Measurements from ENCODE around the gene PRR13.
"Not testable (repeated sequence)": the region's sequence is repeated elsewhere in the genome, so short reads cannot be mapped to it uniquely, and the experiment has no call there.

The PRR13 gene

DNA sequence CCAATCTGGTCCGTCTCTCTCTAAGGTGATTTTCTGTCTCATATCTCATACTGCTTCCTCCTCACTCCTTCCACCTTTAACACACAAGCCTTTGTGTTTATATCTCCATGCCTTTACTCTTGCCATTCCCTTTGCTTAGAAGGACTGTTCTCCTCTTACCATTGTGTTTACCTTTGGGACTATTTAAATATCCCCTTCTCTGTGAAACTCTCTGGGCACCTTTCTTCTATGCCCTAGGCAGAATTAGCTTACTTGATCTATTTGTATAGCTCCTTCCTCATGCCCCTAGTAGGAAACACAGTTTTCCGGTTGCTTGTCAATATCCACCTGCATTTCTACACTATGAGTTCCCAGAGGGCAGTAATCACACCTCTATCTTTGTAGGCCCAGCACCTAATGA lies 21.8 kb upstream of the PRR13 start:
- Histone ChIP-seq H3K36me3 (ENCODE audit: control insufficient read depth, insufficient read depth, low read length, severe bottlenecking) (no peaks in the 10 kb centered on the region), H3K4me1 (ENCODE audit: control insufficient read depth, insufficient read depth, low read length) (peaks cover 14% of the 10 kb centered on the region), H3K9ac (ENCODE audit: low read length) (no peak overlapping the region), H3K9me3 (ENCODE audit: control insufficient read depth, low read length) (no peaks in the 10 kb centered on the region), H3K27me3 (replicated peaks; ENCODE audit: control insufficient read depth, insufficient read depth, low read length) (peaks cover 8% of the 10 kb centered on the region), H3K4me3 (ENCODE audit: low read length) (no peak overlapping the region)
- no peak for DNase-seq (ENCODE audit: low read depth)

DNA sequence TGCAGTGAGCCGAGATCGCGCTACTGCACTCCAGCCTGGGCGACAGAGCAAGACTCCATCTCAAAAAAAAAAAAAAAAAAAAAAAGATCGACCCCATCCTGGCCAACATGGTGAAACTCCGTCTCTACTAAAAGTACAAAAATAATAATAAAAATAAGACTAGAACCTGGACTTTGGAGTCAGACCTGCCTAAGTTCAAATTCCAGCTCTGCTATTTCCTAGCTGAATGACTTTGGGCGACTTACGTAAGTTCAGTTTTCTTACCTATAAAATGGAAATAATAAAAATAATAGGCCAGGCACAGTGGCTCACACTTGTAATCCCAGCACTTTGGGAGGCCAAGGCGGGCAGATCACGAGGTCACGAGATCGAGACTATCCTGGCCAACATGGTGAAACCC lies 19.3 kb upstream of the PRR13 start:
- not testable (repeated sequence) for H3K9ac ChIP-seq (ENCODE audit: low read length); H3K9me3 ChIP-seq (ENCODE audit: control insufficient read depth, low read length); H3K4me3 ChIP-seq (ENCODE audit: low read length); H3K4me1 ChIP-seq (ENCODE audit: control insufficient read depth, insufficient read depth, low read length); DNase-seq (ENCODE audit: low read depth); H3K36me3 ChIP-seq (ENCODE audit: control insufficient read depth, insufficient read depth, low read length, severe bottlenecking); H3K27me3 ChIP-seq (replicated peaks; ENCODE audit: control insufficient read depth, insufficient read depth, low read length)

DNA sequence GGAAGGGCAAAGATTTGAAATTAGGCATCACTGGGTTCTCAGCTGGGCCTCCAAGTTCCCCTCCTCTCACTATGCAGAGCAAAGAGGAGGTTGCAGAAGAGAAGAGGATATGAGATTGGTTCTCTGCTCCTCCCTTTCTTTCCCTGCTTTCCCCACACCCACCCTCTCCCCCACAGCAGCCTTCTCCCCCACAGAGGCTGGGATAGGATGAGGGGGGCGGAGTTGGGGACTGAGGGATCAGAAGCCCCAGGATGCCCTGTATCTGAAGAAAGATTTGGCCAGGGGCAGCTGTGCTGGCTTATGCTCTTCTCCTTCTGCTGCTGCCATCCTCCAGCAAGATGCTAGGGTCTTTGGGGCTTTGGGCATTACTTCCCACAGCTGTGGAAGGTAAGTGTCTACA lies 17.9 kb upstream of the PRR13 start, which contains the start of gene AMHR2:
TSS of gene AMHR2 (plus strand) at position 259 of the 400 bp plus-strand sequence. CDS start at position 339, 80 bp downstream.
- Histone ChIP-seq H3K4me3 (ENCODE audit: low read length) (no peak within 1 kb of the TSS), H3K9ac (ENCODE audit: low read length) (no peak within 1 kb of the TSS), H3K4me1 (ENCODE audit: control insufficient read depth, insufficient read depth, low read length) (peaks cover 4% of the 10 kb centered on the region), H3K9me3 (ENCODE audit: control insufficient read depth, low read length) (no peaks in the 10 kb centered on the region), H3K36me3 (ENCODE audit: control insufficient read depth, insufficient read depth, low read length, severe bottlenecking) (no peaks in the 10 kb centered on the region), H3K27me3 (replicated peaks; ENCODE audit: control insufficient read depth, insufficient read depth, low read length) (peaks cover 8% of the 10 kb centered on the region)
- DNase-seq (ENCODE audit: low read depth), result no peak

DNA sequence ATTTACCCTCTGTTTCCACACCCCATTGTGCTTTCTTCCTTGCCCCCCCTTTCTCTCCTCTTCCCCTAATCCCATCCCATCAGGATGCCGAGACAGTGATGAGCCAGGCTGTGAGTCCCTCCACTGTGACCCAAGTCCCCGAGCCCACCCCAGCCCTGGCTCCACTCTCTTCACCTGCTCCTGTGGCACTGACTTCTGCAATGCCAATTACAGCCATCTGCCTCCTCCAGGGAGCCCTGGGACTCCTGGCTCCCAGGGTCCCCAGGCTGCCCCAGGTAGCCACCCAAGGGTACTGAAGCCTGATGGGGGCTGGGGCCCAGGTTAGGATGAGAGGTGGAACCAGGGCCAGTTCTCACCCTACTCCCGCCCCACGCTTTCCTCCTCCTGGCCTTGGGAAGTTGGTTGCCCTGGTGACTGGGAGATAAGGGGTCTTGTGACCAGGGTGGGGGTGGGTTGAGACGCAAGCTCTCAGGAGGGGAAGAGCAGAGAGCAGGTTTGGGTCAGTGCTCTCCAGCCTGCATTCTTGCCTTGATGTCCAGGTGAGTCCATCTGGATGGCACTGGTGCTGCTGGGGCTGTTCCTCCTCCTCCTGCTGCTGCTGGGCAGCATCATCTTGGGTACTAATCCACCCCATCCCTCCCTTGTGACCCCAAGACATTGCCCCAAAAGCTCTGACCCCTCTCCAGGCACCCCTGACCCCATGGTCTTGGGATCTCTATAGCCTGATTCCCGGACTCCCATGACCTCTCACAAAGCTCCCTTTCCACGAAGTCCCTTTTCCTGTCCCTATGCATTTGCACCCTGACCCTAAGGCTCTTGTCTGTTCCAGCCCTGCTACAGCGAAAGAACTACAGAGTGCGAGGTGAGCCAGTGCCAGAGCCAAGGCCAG lies 16.7 kb upstream of the PRR13 start:
- Histone ChIP-seq H3K9ac (ENCODE audit: low read length) (no peak overlapping the region), H3K4me1 (ENCODE audit: control insufficient read depth, insufficient read depth, low read length) (peaks cover 4% of the 10 kb centered on the region), H3K4me3 (ENCODE audit: low read length) (no peak overlapping the region), H3K36me3 (ENCODE audit: control insufficient read depth, insufficient read depth, low read length, severe bottlenecking) (no peaks in the 10 kb centered on the region), H3K9me3 (ENCODE audit: control insufficient read depth, low read length) (no peaks in the 10 kb centered on the region), H3K27me3 (replicated peaks; ENCODE audit: control insufficient read depth, insufficient read depth, low read length) (peaks cover 8% of the 10 kb centered on the region)
- DNase-seq (ENCODE audit: low read depth), result no peak

DNA sequence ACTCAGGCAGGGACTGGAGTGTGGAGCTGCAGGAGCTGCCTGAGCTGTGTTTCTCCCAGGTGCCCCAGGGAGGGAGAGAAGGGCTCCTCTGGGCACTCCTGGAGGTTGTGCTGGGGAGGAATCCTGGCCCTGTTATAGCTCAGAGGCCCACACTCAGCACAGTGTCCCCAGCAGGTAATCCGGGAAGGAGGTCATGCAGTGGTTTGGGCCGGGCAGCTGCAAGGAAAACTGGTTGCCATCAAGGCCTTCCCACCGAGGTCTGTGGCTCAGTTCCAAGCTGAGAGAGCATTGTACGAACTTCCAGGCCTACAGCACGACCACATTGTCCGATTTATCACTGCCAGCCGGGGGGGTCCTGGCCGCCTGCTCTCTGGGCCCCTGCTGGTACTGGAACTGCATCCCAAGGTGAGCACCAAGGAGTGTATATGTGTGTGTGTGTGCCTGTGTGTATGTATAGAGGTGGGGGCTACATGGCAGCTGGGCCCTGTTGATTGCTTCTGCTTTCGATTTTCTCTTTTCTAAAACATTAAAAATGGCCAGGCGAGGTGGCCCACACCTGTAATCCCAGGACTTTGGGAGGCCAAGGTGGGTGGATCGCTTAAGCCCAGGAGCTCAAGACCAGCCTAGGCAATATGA lies 15.9 kb upstream of the PRR13 start:
- Histone ChIP-seq H3K27me3 (replicated peaks; ENCODE audit: control insufficient read depth, insufficient read depth, low read length) (peaks cover 8% of the 10 kb centered on the region), H3K9ac (ENCODE audit: low read length) (no peak overlapping the region), H3K9me3 (ENCODE audit: control insufficient read depth, low read length) (no peaks in the 10 kb centered on the region), H3K4me3 (ENCODE audit: low read length) (no peak overlapping the region), H3K4me1 (ENCODE audit: control insufficient read depth, insufficient read depth, low read length) (peaks cover 4% of the 10 kb centered on the region), H3K36me3 (ENCODE audit: control insufficient read depth, insufficient read depth, low read length, severe bottlenecking) (no peaks in the 10 kb centered on the region)
- DNase-seq (ENCODE audit: low read depth), result no peak

DNA sequence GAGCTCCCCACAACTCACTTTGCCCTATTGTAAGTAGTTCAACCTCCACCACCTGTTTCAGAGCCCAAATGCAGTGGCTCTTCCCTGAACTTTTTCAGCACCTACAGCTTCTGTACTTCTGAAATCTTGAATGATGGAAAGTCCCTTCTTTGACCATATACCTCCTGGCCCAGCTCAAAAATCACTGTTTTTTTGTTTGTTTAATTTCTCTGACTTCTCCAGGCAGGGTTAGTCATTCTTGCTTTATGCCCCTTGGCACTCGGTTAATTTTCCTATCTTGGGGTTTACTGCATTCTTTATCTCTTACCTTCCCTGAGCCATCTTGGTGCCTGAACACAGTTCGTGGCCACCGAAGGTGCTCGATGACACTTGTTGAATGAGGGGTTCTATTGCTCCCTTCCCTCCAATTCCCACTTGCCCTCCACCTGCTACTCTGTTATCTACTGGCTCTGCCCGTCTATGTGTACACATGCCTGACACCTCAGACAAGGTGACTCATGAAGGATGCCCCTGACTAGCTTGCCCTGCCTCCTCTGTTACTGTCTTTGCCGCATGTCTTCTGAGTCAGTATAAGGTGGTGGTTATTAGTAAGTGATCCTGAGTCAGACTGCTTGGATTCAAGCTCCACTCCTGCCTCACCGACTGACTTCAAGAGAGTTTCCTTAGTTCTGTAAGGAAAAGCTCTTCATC lies 13.5 kb upstream of the PRR13 start:
- Histone ChIP-seq H3K9ac (ENCODE audit: low read length) (no peak overlapping the region), H3K4me3 (ENCODE audit: low read length) (no peak overlapping the region), H3K36me3 (ENCODE audit: control insufficient read depth, insufficient read depth, low read length, severe bottlenecking) (no peaks in the 10 kb centered on the region), H3K27me3 (replicated peaks; ENCODE audit: control insufficient read depth, insufficient read depth, low read length) (peaks cover 8% of the 10 kb centered on the region), H3K4me1 (ENCODE audit: control insufficient read depth, insufficient read depth, low read length) (no peaks in the 10 kb centered on the region), H3K9me3 (ENCODE audit: control insufficient read depth, low read length) (no peaks in the 10 kb centered on the region)
- DNase-seq (ENCODE audit: low read depth), result peak; percentile 50

DNA sequence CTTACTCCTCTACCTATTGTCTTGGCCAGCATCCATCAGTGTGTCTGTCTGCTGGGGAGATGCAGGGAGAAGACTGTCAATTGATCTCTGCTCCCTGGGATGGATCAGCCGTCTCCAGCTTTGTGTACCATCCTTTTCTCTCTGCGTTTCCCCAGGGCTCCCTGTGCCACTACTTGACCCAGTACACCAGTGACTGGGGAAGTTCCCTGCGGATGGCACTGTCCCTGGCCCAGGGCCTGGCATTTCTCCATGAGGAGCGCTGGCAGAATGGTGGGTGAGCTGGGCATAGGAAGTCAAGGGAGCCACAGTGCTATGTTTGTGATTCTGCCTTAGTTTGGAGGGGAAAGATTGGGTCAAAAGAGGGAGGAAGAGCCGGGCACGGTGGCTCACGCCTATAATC lies 12.8 kb upstream of the PRR13 start:
- H3K27me3 ChIP-seq (replicated peaks; ENCODE audit: control insufficient read depth, insufficient read depth, low read length), result peaks cover 4% of the 10 kb centered on the region
- H3K4me3 ChIP-seq (ENCODE audit: low read length), result no peak overlapping the region
- H3K36me3 ChIP-seq (ENCODE audit: control insufficient read depth, insufficient read depth, low read length, severe bottlenecking), result no peaks in the 10 kb centered on the region
- no peaks in the 10 kb centered on the region for H3K9me3 ChIP-seq (ENCODE audit: control insufficient read depth, low read length)
- DNase-seq (ENCODE audit: low read depth), result no peak
- no peaks in the 10 kb centered on the region for H3K4me1 ChIP-seq (ENCODE audit: control insufficient read depth, insufficient read depth, low read length)
- no peak overlapping the region for H3K9ac ChIP-seq (ENCODE audit: low read length)

DNA sequence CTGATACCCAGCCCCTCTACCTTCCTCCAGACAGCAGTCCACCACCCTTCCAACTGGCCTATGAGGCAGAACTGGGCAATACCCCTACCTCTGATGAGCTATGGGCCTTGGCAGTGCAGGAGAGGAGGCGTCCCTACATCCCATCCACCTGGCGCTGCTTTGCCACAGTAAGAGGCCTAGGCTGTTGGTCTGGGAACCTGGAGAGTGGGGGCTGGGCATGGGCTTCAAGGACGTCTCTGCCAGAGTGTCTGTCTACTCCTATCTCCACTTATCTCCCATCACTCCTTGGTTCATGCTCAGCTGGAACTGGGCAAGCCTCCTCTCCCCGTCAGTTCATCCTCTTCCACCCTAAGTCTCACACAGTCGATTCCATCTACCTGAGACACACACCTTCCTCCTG lies 11.4 kb upstream of the PRR13 start:
- Histone ChIP-seq H3K36me3 (ENCODE audit: control insufficient read depth, insufficient read depth, low read length, severe bottlenecking) (no peaks in the 10 kb centered on the region), H3K4me3 (ENCODE audit: low read length) (no peak overlapping the region)

DNA sequence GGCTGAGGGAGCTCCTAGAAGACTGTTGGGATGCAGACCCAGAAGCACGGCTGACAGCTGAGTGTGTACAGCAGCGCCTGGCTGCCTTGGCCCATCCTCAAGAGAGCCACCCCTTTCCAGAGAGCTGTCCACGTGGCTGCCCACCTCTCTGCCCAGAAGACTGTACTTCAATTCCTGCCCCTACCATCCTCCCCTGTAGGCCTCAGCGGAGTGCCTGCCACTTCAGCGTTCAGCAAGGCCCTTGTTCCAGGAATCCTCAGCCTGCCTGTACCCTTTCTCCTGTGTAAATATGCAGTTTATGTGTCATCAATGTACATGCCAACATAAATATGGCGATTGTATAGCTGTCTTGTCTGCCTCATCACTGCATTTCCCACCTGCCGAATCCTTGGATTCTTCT lies 10.3 kb upstream of the PRR13 start:
- H3K4me3 ChIP-seq (ENCODE audit: low read length), result no peak overlapping the region
- no peak for DNase-seq (ENCODE audit: low read depth)
- H3K27me3 ChIP-seq (replicated peaks; ENCODE audit: control insufficient read depth, insufficient read depth, low read length), result no peaks in the 10 kb centered on the region
- H3K9ac ChIP-seq (ENCODE audit: low read length), result no peak overlapping the region
- H3K9me3 ChIP-seq (ENCODE audit: control insufficient read depth, low read length), result no peaks in the 10 kb centered on the region
- H3K4me1 ChIP-seq (ENCODE audit: control insufficient read depth, insufficient read depth, low read length), result no peaks in the 10 kb centered on the region
- H3K36me3 ChIP-seq (ENCODE audit: control insufficient read depth, insufficient read depth, low read length, severe bottlenecking), result no peaks in the 10 kb centered on the region

More for the DNA sequence above, 11.4 kb upstream of the PRR13 start:
- DNase-seq (ENCODE audit: low read depth), result no peak
- Histone ChIP-seq H3K9ac (ENCODE audit: low read length) (no peak overlapping the region), H3K27me3 (replicated peaks; ENCODE audit: control insufficient read depth, insufficient read depth, low read length) (no peaks in the 10 kb centered on the region), H3K9me3 (ENCODE audit: control insufficient read depth, low read length) (no peaks in the 10 kb centered on the region), H3K4me1 (ENCODE audit: control insufficient read depth, insufficient read depth, low read length) (no peaks in the 10 kb centered on the region)

DNA sequence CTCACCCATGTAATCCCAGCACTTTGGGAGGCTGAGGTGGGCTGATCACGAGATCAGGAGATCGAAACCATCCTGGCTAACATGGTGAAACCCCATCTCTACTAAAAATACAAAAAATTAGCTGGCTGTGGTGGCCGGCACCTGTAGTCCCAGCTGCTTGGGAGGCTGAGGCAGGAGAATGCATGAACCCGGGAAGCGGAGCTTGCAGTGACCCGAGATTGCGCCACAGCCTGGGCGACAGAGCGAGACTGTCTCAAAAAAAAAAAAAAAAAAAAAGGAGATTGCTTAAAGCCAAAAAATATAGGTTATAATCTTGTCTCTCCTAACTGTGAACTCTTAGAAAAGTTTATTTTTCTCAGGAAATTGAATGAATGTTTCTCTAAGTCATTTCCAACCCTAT lies 6.2 kb upstream of the PRR13 start:
- H3K36me3 ChIP-seq (ENCODE audit: control insufficient read depth, insufficient read depth, low read length, severe bottlenecking); DNase-seq (ENCODE audit: low read depth); H3K27me3 ChIP-seq (replicated peaks; ENCODE audit: control insufficient read depth, insufficient read depth, low read length); H3K9ac ChIP-seq (ENCODE audit: low read length); H3K4me3 ChIP-seq (ENCODE audit: low read length); H3K4me1 ChIP-seq (ENCODE audit: control insufficient read depth, insufficient read depth, low read length); H3K9me3 ChIP-seq (ENCODE audit: control insufficient read depth, low read length): not testable (repeated sequence)

DNA sequence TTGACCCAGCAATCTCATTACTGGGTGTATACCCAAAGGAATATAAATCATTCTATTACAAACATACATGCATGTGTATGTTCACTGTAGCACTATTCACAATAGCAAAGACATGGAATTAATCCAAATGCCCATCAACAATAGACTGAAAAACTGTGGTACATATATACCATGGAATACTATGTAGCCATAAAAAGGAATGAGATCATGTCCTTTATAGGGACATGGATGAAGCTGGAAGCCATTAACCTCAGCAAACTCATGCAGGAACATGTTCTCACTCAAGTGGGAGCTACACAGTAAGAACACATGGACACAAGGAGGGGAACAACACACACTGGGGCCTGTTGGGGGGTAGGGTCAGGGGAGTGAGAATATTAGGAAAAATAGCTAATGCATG lies 2.0 kb upstream of the PRR13 start:
- not testable (repeated sequence) for H3K9me3 ChIP-seq (ENCODE audit: control insufficient read depth, low read length); H3K4me3 ChIP-seq (ENCODE audit: low read length)

More for the DNA sequence above, 2.0 kb upstream of the PRR13 start:
- not testable (repeated sequence) for H3K27me3 ChIP-seq (replicated peaks; ENCODE audit: control insufficient read depth, insufficient read depth, low read length); DNase-seq (ENCODE audit: low read depth); H3K36me3 ChIP-seq (ENCODE audit: control insufficient read depth, insufficient read depth, low read length, severe bottlenecking); H3K9ac ChIP-seq (ENCODE audit: low read length)
- H3K4me1 ChIP-seq (ENCODE audit: control insufficient read depth, insufficient read depth, low read length), result peaks cover 12% of the 10 kb centered on the region

All from adipocyte (in vitro differentiated cells).